Measurements from ENCODE around the gene PRKCSH. TPM values are rescaled to one million over a fixed set of nuclear protein-coding genes. Genes with fewer than 3 reads are reported as not detected.

PRKCSH gene
- polyA plus RNA-seq, 3 donors, result 299 to 323 (median 323) TPM

- DNase-seq (ENCODE audit: low read depth in 3 of 3, low spot score in 2 of 3), result no peak
These were observed 60.5 kb downstream of the PRKCSH start for GRCh38 chr19:11495885-11496284.

- DNase-seq (ENCODE audit: low read depth in 3 of 3, low spot score in 2 of 3), result no peak
These were observed 61.1 kb downstream of the PRKCSH start for GRCh38 chr19:11496391-11497163.

DNA sequence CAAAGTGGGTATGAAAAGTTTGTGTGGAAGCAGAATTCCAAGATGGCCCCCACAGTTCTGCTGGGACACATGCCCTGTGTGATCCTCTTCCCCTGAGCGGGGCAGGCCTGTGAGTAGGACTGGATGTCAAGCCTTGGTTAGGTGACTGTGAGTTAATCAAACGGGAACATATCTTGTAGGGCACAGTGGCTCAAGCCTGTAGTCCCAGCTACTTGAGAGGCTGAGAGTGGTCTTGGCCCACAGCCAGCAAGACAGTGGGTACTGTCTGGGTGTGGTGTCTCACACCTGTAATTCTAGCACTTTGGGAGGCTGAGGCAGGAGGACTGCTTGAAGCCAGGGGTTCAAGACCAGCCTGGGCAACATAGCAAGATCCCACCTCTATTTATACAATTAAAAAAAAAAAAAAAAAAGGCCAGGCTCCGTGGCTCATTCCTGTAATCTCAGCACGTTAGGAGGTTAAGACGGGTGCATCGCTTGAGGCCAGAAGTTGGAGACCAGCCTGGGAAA is 63.8 kb downstream of the PRKCSH start:
- DNase-seq (ENCODE audit: low read depth in 3 of 3, low spot score in 2 of 3), result no peak

DNA sequence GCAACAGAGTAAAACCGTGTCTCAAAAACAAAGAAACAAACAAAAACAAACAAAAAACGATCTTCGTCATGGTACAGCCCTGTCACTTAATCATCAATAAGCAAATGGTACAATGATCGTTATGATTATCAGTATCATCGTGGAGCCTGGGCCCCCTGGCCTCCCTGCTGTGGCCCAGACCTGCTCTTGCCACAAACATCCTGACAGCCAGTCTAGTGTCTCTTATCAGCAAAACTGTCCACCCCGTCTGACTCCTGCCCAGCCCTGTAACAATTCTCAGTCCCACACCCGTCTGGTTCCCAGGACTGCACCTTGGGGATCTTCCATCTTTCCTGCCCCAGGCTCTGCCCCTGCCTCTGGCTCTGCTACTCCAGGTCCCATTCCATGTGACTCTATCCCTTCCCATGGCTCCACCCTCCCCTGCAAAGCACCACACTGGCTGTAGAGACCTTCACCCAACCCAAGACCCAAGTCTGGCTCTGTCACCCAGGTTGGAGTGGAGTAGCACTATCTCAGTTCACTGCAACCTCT is 64.5 kb downstream of the PRKCSH start:
- no peak for DNase-seq (ENCODE audit: low read depth in 3 of 3, low spot score in 2 of 3)

Other genes with a start within 250 kb of the PRKCSH start
- gene KANK2, start 238.1 kb upstream of the PRKCSH start, polyA plus RNA-seq (ENCODE audit: insufficient read length in 3 of 3), result 100 to 1,000 TPM; 114 to 117 (median 116) TPM
- under 1 TPM in 2 of 3 donors, not detected in 1; 0.28 to 0.42 TPM for gene ANGPTL8, start 196.0 kb upstream of the PRKCSH start, polyA plus RNA-seq (ENCODE audit: insufficient read length in 3 of 3)
- 10 to 100 TPM; 34.4 to 37.8 (median 34.7) TPM for gene DOCK6, start 173.1 kb upstream of the PRKCSH start, polyA plus RNA-seq (ENCODE audit: insufficient read length in 3 of 3)
- gene TSPAN16, start 139.5 kb upstream of the PRKCSH start, polyA plus RNA-seq (ENCODE audit: insufficient read length in 3 of 3), result not detected
- gene RAB3D, start 96.0 kb upstream of the PRKCSH start, polyA plus RNA-seq (ENCODE audit: insufficient read length in 3 of 3), result 10 to 100 TPM; 14.4 to 19.2 (median 17.4) TPM
- 100 to 1,000 TPM; 126 to 159 (median 135) TPM for gene TMEM205, start 89.4 kb upstream of the PRKCSH start, polyA plus RNA-seq (ENCODE audit: insufficient read length in 3 of 3)
- gene CCDC159, start 89.1 kb upstream of the PRKCSH start, polyA plus RNA-seq (ENCODE audit: insufficient read length in 3 of 3), result 10 to 100 TPM; 21.5 to 23.3 (median 21.8) TPM
- gene PLPPR2, start 80.2 kb upstream of the PRKCSH start, polyA plus RNA-seq (ENCODE audit: insufficient read length in 3 of 3), result 10 to 100 TPM in 2 of 3 donors, 1 to 10 TPM in 1; 9.2 to 11.3 (median 10.0) TPM
- gene SWSAP1, start 61.0 kb upstream of the PRKCSH start, polyA plus RNA-seq (ENCODE audit: insufficient read length in 3 of 3), result 1 to 10 TPM; 3.0 to 3.2 (median 3.1) TPM
- gene EPOR, start 51.3 kb upstream of the PRKCSH start, polyA plus RNA-seq (ENCODE audit: insufficient read length in 3 of 3), result 10 to 100 TPM; 15.0 to 17.2 (median 15.7) TPM
- 10 to 100 TPM; 47.6 to 64.8 (median 55.5) TPM for gene RGL3, start 16.3 kb upstream of the PRKCSH start, polyA plus RNA-seq (ENCODE audit: insufficient read length in 3 of 3)
- 1 to 10 TPM; 1.5 to 1.6 (median 1.5) TPM for gene ODAD3, start 514 bp upstream of the PRKCSH start, polyA plus RNA-seq (ENCODE audit: insufficient read length in 3 of 3)
- gene ELAVL3, start 45.4 kb downstream of the PRKCSH start, polyA plus RNA-seq (ENCODE audit: insufficient read length in 3 of 3), result under 1 TPM; 0.04 to 0.35 (median 0.04) TPM
- 1 to 10 TPM; 9.0 to 9.9 (median 9.4) TPM for gene ZNF653, start 70.2 kb downstream of the PRKCSH start, polyA plus RNA-seq (ENCODE audit: insufficient read length in 3 of 3)
- gene ECSIT, start 93.5 kb downstream of the PRKCSH start, polyA plus RNA-seq (ENCODE audit: insufficient read length in 3 of 3), result 10 to 100 TPM; 36.5 to 40.4 (median 38.8) TPM
- 1 to 10 TPM; 2.2 to 3.0 (median 2.2) TPM for gene CNN1, start 103.2 kb downstream of the PRKCSH start, polyA plus RNA-seq (ENCODE audit: insufficient read length in 3 of 3)
- 10 to 100 TPM; 43.5 to 48.5 (median 44.9) TPM for gene ELOF1, start 123.6 kb downstream of the PRKCSH start, polyA plus RNA-seq (ENCODE audit: insufficient read length in 3 of 3)
- 10 to 100 TPM; 12.6 to 17.2 (median 15.5) TPM for gene ACP5, start 142.0 kb downstream of the PRKCSH start, polyA plus RNA-seq (ENCODE audit: insufficient read length in 3 of 3)
- gene ZNF627, start 161.8 kb downstream of the PRKCSH start, polyA plus RNA-seq (ENCODE audit: insufficient read length in 3 of 3), result 10 to 100 TPM; 47.8 to 56.1 (median 51.9) TPM